Breast epithelium (tissue), 3 donors: ENCODE results near the gene TDG.
"Not testable (repeated sequence)": the region's sequence is repeated elsewhere in the genome, so short reads cannot be mapped to it uniquely, and the experiment has no call there.

Source experiments
- CTCF ChIP-seq, 3 donors: fragments of 450-650 bp; IDR thresholded peaks; one replicate each; pipeline ENCODE4 v1.5.1; 2016 to 2017; ENCODE audit warnings: antibody characterized with exemption in 3 of 3, mild to moderate bottlenecking in 3 of 3, moderate library complexity in 3 of 3
- POLR2A ChIP-seq: fragments of 450-650 bp; IDR thresholded peaks from one replicate; pipeline ENCODE4 v1.6.1; 2016; ENCODE audit warnings: antibody characterized with exemption, mild to moderate bottlenecking, moderate library complexity

- TF ChIP-seq CTCF (IDR thresholded peaks at IDR 0.05); POLR2A: not testable (repeated sequence)
These were observed 70.5 kb downstream of the TDG start for GRCh38 chr12:104036143-104036542.
